ENCODE measurements around the gene VSTM2L. TPM values are rescaled to one million over a fixed set of nuclear protein-coding genes. Genes with fewer than 3 reads are reported as not detected.

The VSTM2L gene
- total and polyA plus RNA-seq, 7 donors: 0.05 to 2.8 (median 0.84) TPM

DNA sequence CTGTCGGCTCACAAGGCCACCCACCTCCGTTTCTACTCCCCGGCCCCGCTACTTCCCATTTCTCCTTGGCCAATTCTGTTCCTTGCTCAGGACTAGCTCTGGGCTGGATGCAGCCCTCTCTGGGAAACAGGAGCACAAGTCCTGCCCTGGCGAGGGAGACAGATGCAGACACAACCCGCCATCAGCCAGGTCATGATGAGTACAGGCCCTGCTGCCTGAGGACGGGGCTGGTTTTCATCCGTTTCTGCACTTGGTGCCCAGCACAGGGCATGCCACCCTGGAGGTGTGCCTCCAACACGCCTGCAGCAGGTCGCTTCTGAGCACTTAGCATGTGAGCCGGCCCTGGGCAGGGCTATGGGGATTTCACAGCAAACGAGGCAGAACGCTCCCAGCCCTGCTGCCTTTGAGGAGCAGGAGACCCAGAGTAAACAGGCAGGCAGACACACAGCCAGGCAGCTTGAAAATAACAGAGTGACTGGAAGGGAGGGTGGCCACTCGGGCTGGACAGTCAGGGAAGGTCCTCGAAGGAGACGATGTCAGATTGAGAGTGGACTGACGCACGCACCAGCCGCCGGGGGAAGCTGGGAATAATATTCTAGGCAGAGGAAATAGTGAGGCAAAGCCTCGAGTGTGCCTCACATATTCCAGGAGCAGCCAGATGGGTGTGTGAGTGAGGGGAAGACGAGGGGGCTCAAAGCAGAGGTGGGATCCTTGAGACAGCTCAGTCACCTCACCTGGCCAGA is 21.2 kb upstream of the VSTM2L start:
- Histone ChIP-seq H3K4me1 (peaks cover 8% of the 10 kb centered on the region), H3K27ac (no peak overlapping the region), H3K4me3 (no peak overlapping the region), H3K27me3 (ENCODE audit: insufficient read depth in 3 of 3, low read length in 2 of 3) (peaks cover 0 to 30% (median 5%) of the 10 kb centered on the region in 3 donors), H3K9me3 (no peaks in the 10 kb centered on the region), H3K36me3 (ENCODE audit: insufficient read depth in 1 of 2, low read depth in 1 of 2) (no peaks in the 10 kb centered on the region)
- 48 to 53% (median 53%) methylated on average over 22 of the region's 22 CpGs for WGBS, 3 donors
- intact Hi-C loops (cut with DNase I): no loop called here
- ATAC-seq (no peak), DNase-seq (no peak)
- TF ChIP-seq, protein P1, sequence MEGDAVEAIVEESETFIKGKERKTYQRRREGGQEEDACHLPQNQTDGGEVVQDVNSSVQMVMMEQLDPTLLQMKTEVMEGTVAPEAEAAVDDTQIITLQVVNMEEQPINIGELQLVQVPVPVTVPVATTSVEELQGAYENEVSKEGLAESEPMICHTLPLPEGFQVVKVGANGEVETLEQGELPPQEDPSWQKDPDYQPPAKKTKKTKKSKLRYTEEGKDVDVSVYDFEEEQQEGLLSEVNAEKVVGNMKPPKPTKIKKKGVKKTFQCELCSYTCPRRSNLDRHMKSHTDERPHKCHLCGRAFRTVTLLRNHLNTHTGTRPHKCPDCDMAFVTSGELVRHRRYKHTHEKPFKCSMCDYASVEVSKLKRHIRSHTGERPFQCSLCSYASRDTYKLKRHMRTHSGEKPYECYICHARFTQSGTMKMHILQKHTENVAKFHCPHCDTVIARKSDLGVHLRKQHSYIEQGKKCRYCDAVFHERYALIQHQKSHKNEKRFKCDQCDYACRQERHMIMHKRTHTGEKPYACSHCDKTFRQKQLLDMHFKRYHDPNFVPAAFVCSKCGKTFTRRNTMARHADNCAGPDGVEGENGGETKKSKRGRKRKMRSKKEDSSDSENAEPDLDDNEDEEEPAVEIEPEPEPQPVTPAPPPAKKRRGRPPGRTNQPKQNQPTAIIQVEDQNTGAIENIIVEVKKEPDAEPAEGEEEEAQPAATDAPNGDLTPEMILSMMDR (IDR thresholded peaks at IDR 0.05): no peak

- intact Hi-C loops (cut with DNase I): no loop called here
- TF ChIP-seq, protein P1 (IDR thresholded peaks at IDR 0.05): no peak
- DNase-seq: no peak
Measured at GRCh38 chr20:37882961-37883712, 19.8 kb upstream of the VSTM2L start.

DNA sequence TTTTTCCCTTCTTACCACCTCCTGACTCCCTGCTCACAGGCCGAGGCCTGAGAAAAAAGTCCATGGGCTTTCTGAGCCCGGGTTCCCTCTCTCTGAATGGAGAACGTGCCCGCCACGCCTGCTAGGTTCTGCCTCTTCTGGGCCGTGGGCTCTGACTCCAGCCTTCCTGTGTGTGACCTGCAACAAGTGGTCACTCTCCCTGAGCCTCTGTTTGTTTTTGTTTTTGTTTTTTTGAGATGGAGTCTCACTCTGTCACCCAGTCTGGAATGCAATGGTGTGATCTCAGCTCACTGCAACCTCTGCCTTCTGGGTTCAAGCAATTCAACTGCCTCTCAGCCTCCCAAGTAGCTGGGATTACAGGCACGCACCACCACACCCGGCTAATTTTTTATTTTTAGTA is 17.9 kb upstream of the VSTM2L start:
- H3K36me3 ChIP-seq (ENCODE audit: insufficient read depth in 1 of 2, low read depth in 1 of 2): no peaks in the 10 kb centered on the region
- peaks cover 0 to 33% (median 5%) of the 10 kb centered on the region in 3 donors for H3K27me3 ChIP-seq (ENCODE audit: insufficient read depth in 3 of 3, low read length in 2 of 3)
- intact Hi-C loops (cut with DNase I): no loop called here
- no peaks in the 10 kb centered on the region for H3K9me3 ChIP-seq
- H3K27ac ChIP-seq: no peak overlapping the region
- H3K4me3 ChIP-seq: no peak overlapping the region
- DNase-seq: no peak
- WGBS, 3 donors: 95 to 99% (median 97%) methylated on average over 8 of the region's 8 CpGs
- no peak for ATAC-seq
- peaks cover 8% of the 10 kb centered on the region for H3K4me1 ChIP-seq
- TF ChIP-seq, protein P1 (IDR thresholded peaks at IDR 0.05): no peak

More at GRCh38 chr20:37882961-37883712, 19.8 kb upstream of the VSTM2L start:
- H3K27ac ChIP-seq: no peak overlapping the region
- WGBS, 3 donors: 40 to 53% (median 42%) methylated on average over 16 of the region's 16 CpGs
- no peaks in the 10 kb centered on the region for H3K9me3 ChIP-seq
- peaks cover 0 to 33% (median 5%) of the 10 kb centered on the region in 3 donors for H3K27me3 ChIP-seq (ENCODE audit: insufficient read depth in 3 of 3, low read length in 2 of 3)
- no peak overlapping the region for H3K4me3 ChIP-seq
- peaks cover 8% of the 10 kb centered on the region for H3K4me1 ChIP-seq
- H3K36me3 ChIP-seq (ENCODE audit: insufficient read depth in 1 of 2, low read depth in 1 of 2): no peaks in the 10 kb centered on the region
- no peak for ATAC-seq

DNA sequence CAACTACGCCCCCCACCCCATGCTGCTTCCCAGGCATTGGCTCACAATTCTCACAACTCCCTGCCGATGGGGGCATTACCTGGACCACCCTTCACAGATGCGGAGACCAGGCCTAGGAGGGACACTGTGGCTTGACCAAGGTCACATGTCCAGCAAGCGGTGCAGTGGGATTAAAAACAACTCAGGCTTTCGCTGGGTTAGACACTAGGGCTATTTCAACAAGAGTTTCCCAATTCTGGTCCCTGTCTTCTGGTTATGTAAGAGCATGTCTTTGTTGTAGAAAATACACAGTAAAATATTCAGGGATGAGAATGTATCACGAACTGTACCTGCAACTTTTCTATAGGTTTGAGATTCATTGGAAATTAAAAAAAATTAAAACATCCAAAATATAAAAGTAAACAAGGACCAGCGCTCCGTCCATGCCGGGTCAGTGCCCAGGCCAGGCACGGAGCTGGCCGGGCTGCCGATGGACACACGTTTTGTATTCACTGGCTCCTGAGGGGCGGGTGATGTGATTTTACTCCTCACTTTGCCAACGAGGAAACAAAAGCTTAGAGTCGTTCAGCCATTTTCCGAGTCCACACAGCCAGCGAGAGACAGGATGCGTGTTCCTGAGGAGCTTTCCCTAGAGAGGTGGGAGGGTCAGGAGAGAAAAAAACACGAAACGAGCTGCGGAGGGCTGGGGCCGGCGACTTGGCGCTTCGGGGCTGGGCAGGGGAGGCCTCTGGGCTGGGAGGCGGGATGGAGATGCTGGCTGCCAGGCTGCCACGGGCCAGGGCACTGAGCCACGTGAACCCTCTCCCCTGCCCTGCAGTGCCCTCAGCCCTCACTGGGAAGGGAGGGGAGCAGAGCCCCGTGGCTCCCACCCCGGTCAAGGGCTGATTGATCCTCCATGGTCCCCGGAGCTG is 17.1 kb upstream of the VSTM2L start:
- TF ChIP-seq, protein P1 (IDR thresholded peaks at IDR 0.05): no peak
- intact Hi-C loops (cut with DNase I): no loop called here
- Histone ChIP-seq H3K9me3 (no peaks in the 10 kb centered on the region), H3K36me3 (ENCODE audit: insufficient read depth in 1 of 2, low read depth in 1 of 2) (no peaks in the 10 kb centered on the region), H3K4me1 (peaks cover 6% of the 10 kb centered on the region), H3K4me3 (no peak overlapping the region), H3K27me3 (ENCODE audit: insufficient read depth in 3 of 3, low read length in 2 of 3) (peaks cover 0 to 33% (median 5%) of the 10 kb centered on the region in 3 donors), H3K27ac (no peak overlapping the region)
- DNase-seq: no peak
- WGBS, 3 donors: 26 to 33% (median 32%) methylated on average over 31 to 32 of the region's 32 CpGs
- ATAC-seq: no peak
